ENCODE results near the gene KIF1B.

Gene KIF1B

DNA sequence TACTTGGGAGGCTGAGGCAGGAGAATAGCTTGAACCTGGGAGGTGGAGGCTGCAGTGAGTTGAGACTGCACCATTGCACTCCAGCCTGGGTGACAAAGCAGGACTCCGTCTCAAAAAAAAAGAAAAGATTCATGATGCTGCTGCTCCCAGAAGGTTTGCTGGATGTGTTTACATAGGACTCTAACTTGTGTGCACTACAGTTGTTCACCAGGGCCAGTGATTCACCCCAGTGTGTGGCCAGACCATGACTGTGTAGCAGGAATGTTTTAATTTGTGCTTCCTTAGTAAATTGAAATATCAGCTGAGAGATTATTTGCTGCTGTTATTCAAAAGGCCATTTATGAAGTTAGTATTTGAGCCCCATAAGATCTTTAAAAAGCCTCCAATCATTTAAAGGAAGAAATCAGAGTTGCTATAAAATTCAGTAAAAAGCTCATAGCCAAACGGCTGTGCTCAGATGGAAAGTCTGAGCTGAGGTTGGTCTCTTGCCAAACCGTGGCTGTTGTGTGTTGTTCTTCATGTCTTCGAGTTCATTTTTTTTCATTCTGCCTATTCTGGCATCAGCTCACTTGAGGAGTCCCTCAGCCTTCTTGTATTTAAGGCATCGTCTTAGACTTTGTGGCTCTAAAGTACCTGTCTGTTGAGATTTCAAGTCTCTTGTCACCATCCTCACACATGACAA, 170.4 kb downstream of the KIF1B start:
- DNase-seq (no peak), ATAC-seq (ENCODE audit: insufficient read depth, low read depth) (no peak)
- TF ChIP-seq, protein P1, sequence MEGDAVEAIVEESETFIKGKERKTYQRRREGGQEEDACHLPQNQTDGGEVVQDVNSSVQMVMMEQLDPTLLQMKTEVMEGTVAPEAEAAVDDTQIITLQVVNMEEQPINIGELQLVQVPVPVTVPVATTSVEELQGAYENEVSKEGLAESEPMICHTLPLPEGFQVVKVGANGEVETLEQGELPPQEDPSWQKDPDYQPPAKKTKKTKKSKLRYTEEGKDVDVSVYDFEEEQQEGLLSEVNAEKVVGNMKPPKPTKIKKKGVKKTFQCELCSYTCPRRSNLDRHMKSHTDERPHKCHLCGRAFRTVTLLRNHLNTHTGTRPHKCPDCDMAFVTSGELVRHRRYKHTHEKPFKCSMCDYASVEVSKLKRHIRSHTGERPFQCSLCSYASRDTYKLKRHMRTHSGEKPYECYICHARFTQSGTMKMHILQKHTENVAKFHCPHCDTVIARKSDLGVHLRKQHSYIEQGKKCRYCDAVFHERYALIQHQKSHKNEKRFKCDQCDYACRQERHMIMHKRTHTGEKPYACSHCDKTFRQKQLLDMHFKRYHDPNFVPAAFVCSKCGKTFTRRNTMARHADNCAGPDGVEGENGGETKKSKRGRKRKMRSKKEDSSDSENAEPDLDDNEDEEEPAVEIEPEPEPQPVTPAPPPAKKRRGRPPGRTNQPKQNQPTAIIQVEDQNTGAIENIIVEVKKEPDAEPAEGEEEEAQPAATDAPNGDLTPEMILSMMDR (IDR thresholded peaks at IDR 0.05; ENCODE audit: borderline replicate concordance, extremely low read depth, low read length, poor library complexity, severe bottlenecking): no peak
- TF ChIP-seq EZH2 (IDR thresholded peaks at IDR 0.05; ENCODE audit: borderline replicate concordance, low read depth, low read length, severe bottlenecking): no peak
- H3K9ac ChIP-seq (ENCODE audit: low read depth, low read length): no peak overlapping the region
- no peak overlapping the region for H3K4me2 ChIP-seq (ENCODE audit: insufficient read depth, low read length)
- no peaks in the 10 kb centered on the region for H3K9me3 ChIP-seq (ENCODE audit: insufficient read depth, low read length, severe bottlenecking)
- no peak overlapping the region for H3K4me3 ChIP-seq (ENCODE audit: low read depth in 1 of 2, low read length in 2 of 2)
- H3K79me2 ChIP-seq (ENCODE audit: insufficient read depth, low read length): no peaks in the 10 kb centered on the region
- H4K20me1 ChIP-seq (ENCODE audit: insufficient read depth, low read length): no peaks in the 10 kb centered on the region
- H3K36me3 ChIP-seq (ENCODE audit: insufficient read depth, low read length): peaks cover 18% of the 10 kb centered on the region
- H3K4me1 ChIP-seq (ENCODE audit: insufficient read depth, low read length): no peaks in the 10 kb centered on the region
- H3K27ac ChIP-seq (ENCODE audit: low read length): no peak overlapping the region
- no peak overlapping the region for H2AFZ ChIP-seq (ENCODE audit: low read depth, low read length)
- no peaks in the 10 kb centered on the region for H3K27me3 ChIP-seq (ENCODE audit: insufficient read depth, low read length, poor library complexity)

DNA sequence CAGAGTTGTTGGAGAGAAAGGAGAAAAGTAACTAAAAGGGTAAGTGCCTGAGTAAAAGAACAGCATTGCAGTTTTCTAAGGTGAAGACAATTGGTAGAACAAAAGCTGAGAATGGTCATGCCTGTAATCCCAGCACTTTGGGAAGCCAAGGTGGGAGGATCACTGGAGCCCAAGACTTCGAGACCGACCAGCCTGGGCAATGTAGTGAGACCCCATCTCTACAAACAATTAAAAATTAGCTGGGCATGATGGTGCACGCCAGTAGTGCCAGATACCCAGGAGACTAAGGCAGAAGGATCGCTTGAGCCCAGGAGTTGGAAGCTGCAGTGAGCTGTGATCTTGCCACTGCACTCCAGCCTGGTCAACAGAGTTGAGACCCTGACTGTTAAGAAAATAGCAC, 173.3 kb downstream of the KIF1B start:
- TF ChIP-seq EZH2 (IDR thresholded peaks at IDR 0.05; ENCODE audit: borderline replicate concordance, low read depth, low read length, severe bottlenecking): no peak
- TF ChIP-seq, protein P1 (IDR thresholded peaks at IDR 0.05; ENCODE audit: borderline replicate concordance, extremely low read depth, low read length, poor library complexity, severe bottlenecking): no peak
- peaks cover 20% of the 10 kb centered on the region for H3K4me1 ChIP-seq (ENCODE audit: insufficient read depth, low read length)

DNA sequence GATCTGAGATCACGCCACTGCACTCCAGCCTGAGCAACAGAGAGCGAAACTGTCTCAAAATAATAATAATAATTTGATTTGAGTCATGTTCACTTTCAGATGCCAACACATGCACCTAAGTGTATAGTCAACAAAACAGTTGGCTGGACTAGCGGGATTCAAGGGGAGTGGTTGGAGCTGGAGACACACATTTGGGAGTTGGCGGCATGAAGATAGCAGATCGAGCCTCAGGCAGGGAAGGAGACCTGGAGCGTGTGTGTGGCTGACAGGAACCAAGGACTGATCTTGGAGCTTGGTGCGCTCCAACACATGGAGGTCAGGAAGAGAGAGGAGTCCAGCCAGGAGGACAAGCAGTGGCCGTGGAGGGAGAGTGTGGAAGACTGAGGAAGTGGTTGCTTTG, 173.8 kb downstream of the KIF1B start:
- no peak for DNase-seq
- Histone ChIP-seq H3K36me3 (ENCODE audit: insufficient read depth, low read length) (no peaks in the 10 kb centered on the region), H3K27ac (ENCODE audit: low read length) (no peak overlapping the region), H2AFZ (ENCODE audit: low read depth, low read length) (no peak overlapping the region), H3K4me1 (ENCODE audit: insufficient read depth, low read length) (peaks cover 23% of the 10 kb centered on the region), H3K27me3 (ENCODE audit: insufficient read depth, low read length, poor library complexity) (no peaks in the 10 kb centered on the region), H3K79me2 (ENCODE audit: insufficient read depth, low read length) (no peaks in the 10 kb centered on the region), H3K9ac (ENCODE audit: low read depth, low read length) (no peak overlapping the region), H3K4me3 (ENCODE audit: low read depth in 1 of 2, low read length in 2 of 2) (no peak overlapping the region), H4K20me1 (ENCODE audit: insufficient read depth, low read length) (no peaks in the 10 kb centered on the region), H3K9me3 (ENCODE audit: insufficient read depth, low read length, severe bottlenecking) (no peaks in the 10 kb centered on the region), H3K4me2 (ENCODE audit: insufficient read depth, low read length) (no peak overlapping the region)
- no peak for ATAC-seq (ENCODE audit: insufficient read depth, low read depth)
- TF ChIP-seq, protein P1 (IDR thresholded peaks at IDR 0.05; ENCODE audit: borderline replicate concordance, extremely low read depth, low read length, poor library complexity, severe bottlenecking): no peak
- TF ChIP-seq EZH2 (IDR thresholded peaks at IDR 0.05; ENCODE audit: borderline replicate concordance, low read depth, low read length, severe bottlenecking): no peak

More for the DNA sequence above, 173.3 kb downstream of the KIF1B start:
- H3K9me3 ChIP-seq (ENCODE audit: insufficient read depth, low read length, severe bottlenecking): no peaks in the 10 kb centered on the region
- no peak overlapping the region for H3K4me2 ChIP-seq (ENCODE audit: insufficient read depth, low read length)
- H3K79me2 ChIP-seq (ENCODE audit: insufficient read depth, low read length): no peaks in the 10 kb centered on the region
- no peaks in the 10 kb centered on the region for H3K27me3 ChIP-seq (ENCODE audit: insufficient read depth, low read length, poor library complexity)
- H4K20me1 ChIP-seq (ENCODE audit: insufficient read depth, low read length): no peaks in the 10 kb centered on the region
- H3K9ac ChIP-seq (ENCODE audit: low read depth, low read length): no peak overlapping the region
- H3K36me3 ChIP-seq (ENCODE audit: insufficient read depth, low read length): peaks cover under 1% of the 10 kb centered on the region; the same call in 1 of the 2 replicates
- H2AFZ ChIP-seq (ENCODE audit: low read depth, low read length): no peak overlapping the region
- H3K27ac ChIP-seq (ENCODE audit: low read length): no peak overlapping the region
- no peak overlapping the region for H3K4me3 ChIP-seq (ENCODE audit: low read depth in 1 of 2, low read length in 2 of 2)
- ATAC-seq (ENCODE audit: insufficient read depth, low read depth) (no peak), DNase-seq (no peak)
